K562 (cell line): ENCODE results near the gene DTNB. TPM values are rescaled to one million over a fixed set of nuclear protein-coding genes. Genes with fewer than 3 reads are reported as not detected.

ENCODE experiments used
- ATAC-seq: fragments of 200-7000 bp; cut with Tn5 transposase; 3 replicates; pipeline ENCODE4 v1.9.1; 2020; ENCODE audit warnings: moderate library complexity
- BruUV-seq: library from RNA; stranded (reverse); fragments of 400-500 nt; replicated peaks from 2 replicates; lab custom pipeline; 2021; lab: Mats Ljungman, UMichigan
- CTCF ChIA-PET: fragments of 300-600 bp; formaldehyde crosslinking; extraction: SDS; loops from one replicate; lab custom pipeline; 2021; ENCODE audit warnings: low intra/inter-chr PET ratio; lab: Yijun Ruan, JAX
- POLR2A ChIA-PET: fragments of 300-600, 350-650 bp; sonication (Branson Sonifier 250); formaldehyde crosslinking; extraction: SDS; loops from one replicate; lab custom pipeline; 2021; ENCODE audit warnings: antibody characterized with exemption, inconsistent platforms; lab: Yijun Ruan, JAX
- DNase-seq, 4 experiments: peaks; one replicate each; pipeline versions ENCODE4 v3.0.0 to v3.0.0-alpha.2; 2011 to 2018; ENCODE audit warnings: low spot score in 3 of 4, mixed read lengths in 3 of 4; ENCODE audit errors: extremely low read depth in 1 of 4
- FAIRE-seq: peaks from 2 replicates; lab custom pipeline; 2011; peaks lifted over from hg19 to GRCh38; lab: Jason Lieb, UNC
- H2AFZ ChIP-seq: 2 replicates; pipeline ENCODE4 v1.6.0; 2011; ENCODE audit warnings: low read depth, low read length, control low read depth, inconsistent platforms
- H3K27ac ChIP-seq: fragments of 200-600 bp; 3 replicates; pipeline ENCODE4 v1.8.0; 2011; ENCODE audit warnings: low read depth, mild to moderate bottlenecking, control low read depth, inconsistent platforms, low read length, moderate library complexity, mixed read lengths; ENCODE audit errors: extremely low read depth
- H3K27me3 ChIP-seq, 2 experiments: fragments of 300-600 bp in 1 of 2; 2 replicates in 1 of 2; 3 replicates in 1 of 2; pipeline versions ENCODE4 v1.6.0 to v1.8.0; 2011; ENCODE audit warnings: inconsistent platforms in 2 of 2, low read length in 2 of 2, mild to moderate bottlenecking in 1 of 2, mixed read lengths in 1 of 2, moderate library complexity in 1 of 2; ENCODE audit not compliant: control insufficient read depth in 2 of 2, insufficient read depth in 2 of 2
- H3K36me3 ChIP-seq: fragments of 300-600 bp; 3 replicates; pipeline ENCODE4 v1.8.0; 2011; ENCODE audit warnings: mild to moderate bottlenecking, low read length, inconsistent platforms; ENCODE audit not compliant: control insufficient read depth, insufficient read depth
- H3K4me1 ChIP-seq, 2 experiments: fragments of 200-600 bp in 1 of 2; replicated peaks in 1 of 2; 2 replicates in 1 of 2; 3 replicates in 1 of 2; pipeline versions ENCODE4 v1.5.1 to v1.8.0; 2011; ENCODE audit warnings: inconsistent platforms in 2 of 2, low read length in 2 of 2, mild to moderate bottlenecking in 1 of 2, mixed read lengths in 1 of 2, moderate library complexity in 1 of 2; ENCODE audit not compliant: control insufficient read depth in 2 of 2, insufficient read depth in 2 of 2
- H3K4me2 ChIP-seq: 2 replicates; pipeline ENCODE4 v1.6.1; 2011; ENCODE audit warnings: low read length, control low read depth, inconsistent platforms, mixed read lengths; ENCODE audit not compliant: insufficient read depth
- H3K4me3 ChIP-seq: fragments of 200-600 bp; sonication (generic), shearing (Covaris generic); 2 replicates; pipeline ENCODE4 v1.5.1; 2016; ENCODE audit warnings: control low read depth, inconsistent platforms
- H3K79me2 ChIP-seq: fragments of 200-600 bp; 3 replicates; pipeline ENCODE4 v1.8.0; 2011; ENCODE audit warnings: low read length, inconsistent platforms; ENCODE audit not compliant: control insufficient read depth, insufficient read depth
- H3K9ac ChIP-seq, 2 experiments: 2 replicates each; pipeline versions ENCODE4 v1.6.0 to v1.6.1; 2011; ENCODE audit warnings: low read depth in 2 of 2, low read length in 2 of 2, control low read depth in 1 of 2, inconsistent platforms in 1 of 2, mild to moderate bottlenecking in 1 of 2, mixed read lengths in 1 of 2; ENCODE audit not compliant: insufficient read depth in 1 of 2
- H3K9me1 ChIP-seq: one replicate; pipeline ENCODE4 v1.6.0; 2011; ENCODE audit warnings: inconsistent platforms, mild to moderate bottlenecking, low read length, moderate library complexity; ENCODE audit not compliant: control insufficient read depth, insufficient read depth
- H3K9me3 ChIP-seq: replicated peaks from 2 replicates; pipeline ENCODE4 v1.5.1; 2011; ENCODE audit warnings: low read depth, low read length, inconsistent platforms; ENCODE audit not compliant: control insufficient read depth, insufficient read depth
- H4K20me1 ChIP-seq: replicated peaks from 2 replicates; pipeline ENCODE4 v1.6.1; 2011; ENCODE audit warnings: low read length, inconsistent platforms, mixed read lengths; ENCODE audit not compliant: control insufficient read depth, insufficient read depth
- CBX2 ChIP-seq: fragments of 200-600 bp; sonication (generic); IDR thresholded peaks from one replicate; pipeline ENCODE4 v1.6.1; 2012; ENCODE audit warnings: mild to moderate bottlenecking, low read length, inconsistent platforms; ENCODE audit not compliant: insufficient read depth, poor library complexity, severe bottlenecking
- DIDO1 ChIP-seq: fragments of 450-650 bp; IDR thresholded peaks from 2 replicates; pipeline ENCODE4 v1.6.1; 2016; ENCODE audit warnings: low read depth, missing biosample characterization, missing genetic modification characterization
- EGR1 ChIP-seq: fragments of 450-650 bp; conservative IDR thresholded peaks from 2 replicates; pipeline ENCODE4 v1.6.1; 2017; ENCODE audit warnings: mild to moderate bottlenecking
- HOXB6 ChIP-seq: fragments of 250-450 bp; sonication (Bioruptor Pico); IDR thresholded peaks from 2 replicates; pipeline ENCODE4 v1.5.1; 2022; ENCODE audit warnings: mild to moderate bottlenecking, borderline replicate concordance
- L3MBTL2 ChIP-seq: fragments of 450-650 bp; IDR thresholded peaks from 2 replicates; pipeline ENCODE4 v1.6.1; 2016; ENCODE audit warnings: mild to moderate bottlenecking, moderate library complexity
- NFIC ChIP-seq: fragments of 450-650 bp; IDR thresholded peaks from 2 replicates; pipeline ENCODE4 v1.6.1; 2017; ENCODE audit warnings: mild to moderate bottlenecking, inconsistent platforms
- RB1 ChIP-seq: fragments of 450-650 bp; IDR thresholded peaks from 2 replicates; pipeline ENCODE4 v1.6.1; 2017; ENCODE audit warnings: low read depth, mild to moderate bottlenecking
- SAFB ChIP-seq: fragments of 200-400 bp; formaldehyde crosslinking; IDR thresholded peaks from 2 replicates; pipeline ENCODE4 v1.6.1; 2017; ENCODE audit warnings: low read depth, low read length, borderline replicate concordance
- ZBTB7A ChIP-seq: IDR thresholded peaks from 2 replicates; pipeline ENCODE4 v1.6.1; 2011; ENCODE audit warnings: low read depth, mild to moderate bottlenecking, low read length, moderate library complexity, borderline replicate concordance; ENCODE audit not compliant: control insufficient read depth
- ZNF274 ChIP-seq: IDR thresholded peaks from 2 replicates; pipeline ENCODE4 v1.6.1; 2011; ENCODE audit warnings: low read depth, mild to moderate bottlenecking, low read length, moderate library complexity, borderline replicate concordance
- WGBS: fragments of 100-300 bp; shearing (Covaris generic); methylation state at CpG from one replicate; pipeline ENCODE4 v1.1.6; 2016; ENCODE audit warnings: low coverage, mixed read lengths; ENCODE audit not compliant: insufficient coverage; ENCODE audit errors: missing lambda C conversion rate; 5-methylcytosine and 5-hydroxymethylcytosine counted together
- in situ Hi-C: fragments of 300-500 bp; cut with MboI; formaldehyde crosslinking; loops from 4 replicates; pipeline ENCODE4 v1.15.0; 2018; ENCODE audit warnings: inconsistent platforms, mixed read lengths
- intact Hi-C: fragments of 100-400 bp; cut with micrococcal nuclease; formaldehyde crosslinking; loops from 2 replicates; pipeline ENCODE4 v1.14.2; 2022
- polyA plus RNA-seq, 8 experiments: library from polyadenylated mRNA; depleted of rRNA in 4 of 8; stranded (reverse) in 5 of 8; unstranded in 3 of 8; fragments of >200 nt; fragmentation: Nextera tagmentation in 2 of 8; fragmentation: Illumina TruSeq in 1 of 8; extraction: Ambion mirVana in 2 of 8; extraction: Trizol in 1 of 8; gene quantifications; 2 replicates each; pipeline versions ENCODE4 v1.2.1 to v1.2.3, GENCODE V29; 2011 to 2014; ENCODE audit warnings: inconsistent platforms in 1 of 8, missing spikeins in 1 of 8
- total RNA-seq, 7 experiments: library from RNA; depleted of rRNA in 6 of 7; stranded (reverse); fragments of >200 nt in 6 of 7; fragmentation: Illumina TruSeq in 2 of 7; extraction: Trizol in 2 of 7; gene quantifications; 2 replicates each; pipeline versions ENCODE4 v1.2.1 to v1.2.3, GENCODE V29; 2011 to 2021; ENCODE audit warnings: low replicate concordance in 1 of 7
- TF ChIP-seq, protein P1 (sequence below), 2 experiments: IDR thresholded peaks; 2 replicates each; pipeline ENCODE4 v1.6.1; 2011; ENCODE audit warnings: borderline replicate concordance in 1 of 2, control low read depth in 1 of 2, low read depth in 1 of 2, low read length in 1 of 2, mild to moderate bottlenecking in 1 of 2, mixed read lengths in 1 of 2, moderate library complexity in 1 of 2; ENCODE audit not compliant: insufficient read depth in 1 of 2, insufficient read length in 1 of 2, poor library complexity in 1 of 2, severe bottlenecking in 1 of 2; ENCODE audit errors: extremely low read depth in 1 of 2

The DTNB gene
- total and polyA plus RNA-seq, 9 of the 15 experiments (the other 6 are each of a cell fraction or from before 2014, with no cell fraction given): 0.18 to 2.0 (median 0.77) TPM; not detected in 2

DNA sequence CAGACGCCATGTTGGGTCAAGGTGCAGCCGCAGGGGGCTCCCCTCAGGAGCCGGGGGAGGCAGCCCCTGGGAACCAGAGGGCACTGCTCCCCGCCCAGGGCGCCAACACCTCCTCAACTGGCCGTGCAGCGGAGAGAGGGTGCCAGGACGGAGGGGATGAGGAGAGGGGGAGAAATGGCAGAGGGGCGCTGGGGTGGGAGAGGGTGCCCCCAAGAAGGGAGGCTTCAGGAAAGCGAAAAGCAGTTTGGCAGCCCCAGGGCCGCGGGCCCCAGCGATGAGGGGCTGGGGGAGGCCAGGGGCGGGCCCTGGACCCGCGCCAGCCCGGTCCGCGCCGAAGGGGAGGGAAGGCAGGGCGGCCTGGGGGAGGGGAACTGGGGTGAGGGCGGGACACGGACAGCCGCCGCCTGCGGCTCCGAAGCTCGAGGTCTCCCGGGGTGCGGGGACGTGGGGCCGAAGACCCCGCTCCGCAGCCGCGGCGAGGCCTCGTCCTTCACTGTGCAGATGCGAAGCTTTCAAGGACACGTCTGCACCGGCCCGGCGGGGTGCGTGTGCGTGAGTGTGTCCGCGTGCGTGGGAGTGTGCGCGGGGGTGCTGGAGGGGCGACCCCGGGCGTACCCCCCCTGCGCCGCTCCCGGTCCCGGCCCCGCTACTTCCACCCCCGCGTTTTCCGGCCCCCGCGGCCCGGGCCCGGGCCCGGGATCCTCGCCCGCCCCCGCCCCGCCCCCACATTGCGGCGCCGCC, 333.0 kb downstream of the DTNB start:
- ChIA-PET POLR2A (interaction anchor here (1.4 kb wide), 1 partner anchor 13 kb away, joined by 3 read pairs; no protein-coding TSS in a partner anchor), CTCF (no interaction called here)
- no peak overlapping the region for H2AFZ ChIP-seq
- H3K4me3 ChIP-seq: no peak overlapping the region
- no peak overlapping the region for H3K4me2 ChIP-seq
- TF ChIP-seq CBX2: no peak
- TF ChIP-seq ZNF274: no peak
- 0 out of 2 replicates have a peak, but pooled peaks have one; percentile 26 for TF ChIP-seq RB1
- TF ChIP-seq NFIC: peak; percentile 84
- TF ChIP-seq EGR1: peak; percentile 85
- TF ChIP-seq DIDO1: no peak
- TF ChIP-seq, protein P1, sequence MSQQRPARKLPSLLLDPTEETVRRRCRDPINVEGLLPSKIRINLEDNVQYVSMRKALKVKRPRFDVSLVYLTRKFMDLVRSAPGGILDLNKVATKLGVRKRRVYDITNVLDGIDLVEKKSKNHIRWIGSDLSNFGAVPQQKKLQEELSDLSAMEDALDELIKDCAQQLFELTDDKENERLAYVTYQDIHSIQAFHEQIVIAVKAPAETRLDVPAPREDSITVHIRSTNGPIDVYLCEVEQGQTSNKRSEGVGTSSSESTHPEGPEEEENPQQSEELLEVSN (IDR thresholded peaks at IDR 0.05; ENCODE audit: borderline replicate concordance in 1 of 2, extremely low read depth in 1 of 2, insufficient read depth in 1 of 2, insufficient read length in 1 of 2, low read depth in 1 of 2, low read length in 1 of 2, poor library complexity in 1 of 2, severe bottlenecking in 1 of 2): peak in 1 of 2 experiments; percentile 84
- 0 out of 2 replicates have a peak, but pooled peaks have one; percentile 24 for TF ChIP-seq SAFB
- peak; percentile 33; the same call in 1 of the 2 replicates for TF ChIP-seq ZBTB7A
- TF ChIP-seq HOXB6: no peak
- TF ChIP-seq L3MBTL2: peak; percentile 49; the same call in 1 of the 2 replicates
- H3K9me1 ChIP-seq: peaks cover 3% of the 10 kb centered on the region
- ATAC-seq (no peak), FAIRE-seq (no peak), DNase-seq (peak; percentile 17 to 65 (median 50))
- no peaks in the 10 kb centered on the region for H3K9me3 ChIP-seq
- in situ Hi-C loops: no loop called here
- peaks cover 35 to 66% of the 10 kb centered on the region in 2 experiments for H3K27me3 ChIP-seq
- intact Hi-C loops: no loop called here
- H3K79me2 ChIP-seq: no peaks in the 10 kb centered on the region
- H3K4me1 ChIP-seq: peaks cover 0 to 27% of the 10 kb centered on the region in 2 experiments; a peak in 4 of 5 replicates
- peaks cover 30% of the 10 kb centered on the region for H4K20me1 ChIP-seq
- H3K36me3 ChIP-seq: no peaks in the 10 kb centered on the region
- no peak overlapping the region; a peak in 1 of 4 replicates for H3K9ac ChIP-seq
- WGBS: 32% methylated on average over 9 of the region's 73 CpGs
- H3K27ac ChIP-seq: no peak overlapping the region
- BruUV-seq: no TSS peak
